Astrocyte (in vitro differentiated cells and primary cell): ENCODE data around the gene KRAS. TPM values are rescaled to one million over a fixed set of nuclear protein-coding genes. Genes with fewer than 3 reads are reported as not detected.

ENCODE experiments used
- DNase-seq: peaks from one replicate; pipeline ENCODE4 v3.0.0-alpha.2; 2010; ENCODE audit warnings: low read depth
- FAIRE-seq: peaks from 2 replicates; lab custom pipeline; 2011; peaks lifted over from hg19 to GRCh38; lab: Jason Lieb, UNC
- H2AFZ ChIP-seq: 2 replicates; pipeline ENCODE4 v1.6.0; 2012; ENCODE audit warnings: low read depth, low read length, inconsistent platforms
- H3K27ac ChIP-seq: 2 replicates; pipeline ENCODE4 v1.5.1; 2011; ENCODE audit warnings: low read depth, low read length, inconsistent platforms
- H3K27me3 ChIP-seq: 2 replicates; pipeline ENCODE4 v1.6.0; 2011; ENCODE audit warnings: low read length, inconsistent platforms; ENCODE audit not compliant: insufficient read depth
- H3K36me3 ChIP-seq: 2 replicates; pipeline ENCODE4 v1.5.1; 2011; ENCODE audit warnings: low read length, inconsistent platforms; ENCODE audit not compliant: insufficient read depth
- H3K4me1 ChIP-seq: 2 replicates; pipeline ENCODE4 v1.5.1; 2011; ENCODE audit warnings: low read length, inconsistent platforms; ENCODE audit not compliant: insufficient read depth
- H3K4me2 ChIP-seq: 2 replicates; pipeline ENCODE4 v1.6.0; 2012; ENCODE audit warnings: low read length, inconsistent platforms
- H3K4me3 ChIP-seq: 2 replicates; pipeline ENCODE4 v1.5.1; 2011; ENCODE audit warnings: low read depth, mild to moderate bottlenecking, low read length, inconsistent platforms; ENCODE audit not compliant: insufficient read depth
- H3K79me2 ChIP-seq: 2 replicates; pipeline ENCODE4 v1.6.0; 2012; ENCODE audit warnings: mild to moderate bottlenecking, low read length, inconsistent platforms; ENCODE audit not compliant: insufficient read depth
- H3K9ac ChIP-seq: 2 replicates; pipeline ENCODE4 v1.6.0; 2012; ENCODE audit warnings: mild to moderate bottlenecking, low read length, inconsistent platforms
- H3K9me3 ChIP-seq: 2 replicates; pipeline ENCODE4 v1.5.1; 2012; ENCODE audit warnings: low read depth, mild to moderate bottlenecking, low read length, inconsistent platforms; ENCODE audit not compliant: insufficient read depth
- H4K20me1 ChIP-seq: 2 replicates; pipeline ENCODE4 v1.6.0; 2012; ENCODE audit warnings: low read length, inconsistent platforms; ENCODE audit not compliant: insufficient read depth
- H3K27ac Mint-ChIP-seq: one replicate; pipeline ENCODE4 v1.8.0; 2021; ENCODE audit warnings: mild to moderate bottlenecking, mixed read lengths; ENCODE audit not compliant: unreplicated experiment
- H3K27me3 Mint-ChIP-seq: one replicate; pipeline ENCODE4 v1.8.0; 2021; ENCODE audit warnings: low read depth, mixed read lengths; ENCODE audit not compliant: unreplicated experiment
- H3K36me3 Mint-ChIP-seq: one replicate; pipeline ENCODE4 v1.8.0; 2021; ENCODE audit warnings: low read depth, mixed read lengths; ENCODE audit not compliant: unreplicated experiment
- H3K4me1 Mint-ChIP-seq: one replicate; pipeline ENCODE4 v1.8.0; 2021; ENCODE audit warnings: low read depth, mixed read lengths; ENCODE audit not compliant: unreplicated experiment
- H3K4me3 Mint-ChIP-seq: one replicate; pipeline ENCODE4 v1.8.0; 2021; ENCODE audit warnings: mild to moderate bottlenecking, moderate library complexity, mixed read lengths; ENCODE audit not compliant: unreplicated experiment
- H3K9me3 Mint-ChIP-seq: one replicate; pipeline ENCODE4 v1.8.0; 2021; ENCODE audit warnings: mild to moderate bottlenecking, mixed read lengths; ENCODE audit not compliant: unreplicated experiment
- EZH2 ChIP-seq: IDR thresholded peaks from 2 replicates; pipeline ENCODE4 v1.6.1; 2012; ENCODE audit warnings: mild to moderate bottlenecking, low read length, inconsistent platforms; ENCODE audit not compliant: insufficient read depth
- total RNA-seq: library from RNA; stranded (reverse); gene quantifications from 2 replicates; pipeline ENCODE4 v1.2.1, GENCODE V29; 2021
- TF ChIP-seq, protein P1 (sequence below): IDR thresholded peaks from 2 replicates; pipeline ENCODE4 v1.5.1; 2011; ENCODE audit warnings: low read depth, mild to moderate bottlenecking, inconsistent platforms, low read length, moderate library complexity; ENCODE audit not compliant: insufficient read depth

KRAS gene
- total RNA-seq, 1 donor from 2014 or later = 40.3 TPM

DNA sequence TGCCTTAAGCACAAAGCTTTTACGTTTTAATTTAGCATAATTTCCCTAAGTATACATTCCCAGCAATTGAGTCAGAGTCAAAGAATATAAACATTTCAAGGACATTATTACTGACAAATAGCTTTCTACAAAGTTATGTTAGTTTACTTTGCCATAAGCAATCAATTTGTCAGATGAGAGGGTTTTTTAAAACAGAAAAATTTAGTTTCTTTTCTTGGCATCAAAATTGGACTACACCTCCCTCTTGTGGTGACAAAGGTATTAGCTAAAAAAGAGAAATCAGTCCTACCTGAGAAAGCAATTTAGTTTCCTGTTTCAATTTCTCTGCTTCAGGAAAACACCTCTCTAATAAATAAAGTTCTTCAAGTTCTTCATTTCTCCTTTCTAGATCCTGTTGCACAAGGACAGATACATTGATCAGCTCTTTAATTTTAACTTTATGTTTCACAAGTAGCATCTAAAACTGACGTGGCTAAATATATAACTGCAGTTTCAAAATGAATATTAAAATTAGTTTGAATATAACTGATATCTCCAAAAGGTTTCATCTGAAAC, 95.6 kb downstream of the KRAS start:
- no peak overlapping the region for H3K9ac ChIP-seq
- H3K27ac ChIP-seq = no peak overlapping the region
- peak; percentile 20 for DNase-seq
- peak; percentile 82 for FAIRE-seq
- H3K4me3 ChIP-seq = no peak overlapping the region
- no peaks in the 10 kb centered on the region for H3K27me3 ChIP-seq
- peaks cover 7% of the 10 kb centered on the region for H3K4me1 Mint-ChIP-seq
- peaks cover 4% of the 10 kb centered on the region for H3K4me1 ChIP-seq
- H3K27me3 Mint-ChIP-seq = no peaks in the 10 kb centered on the region
- H4K20me1 ChIP-seq = no peaks in the 10 kb centered on the region
- H3K36me3 ChIP-seq = no peaks in the 10 kb centered on the region
- no peak overlapping the region for H2AFZ ChIP-seq
- peak overlapping the region; percentile 17 for H3K4me2 ChIP-seq
- no peaks in the 10 kb centered on the region for H3K9me3 Mint-ChIP-seq
- no peak overlapping the region for H3K27ac Mint-ChIP-seq
- no peaks in the 10 kb centered on the region for H3K9me3 ChIP-seq
- TF ChIP-seq EZH2 = no peak
- TF ChIP-seq, protein P1, sequence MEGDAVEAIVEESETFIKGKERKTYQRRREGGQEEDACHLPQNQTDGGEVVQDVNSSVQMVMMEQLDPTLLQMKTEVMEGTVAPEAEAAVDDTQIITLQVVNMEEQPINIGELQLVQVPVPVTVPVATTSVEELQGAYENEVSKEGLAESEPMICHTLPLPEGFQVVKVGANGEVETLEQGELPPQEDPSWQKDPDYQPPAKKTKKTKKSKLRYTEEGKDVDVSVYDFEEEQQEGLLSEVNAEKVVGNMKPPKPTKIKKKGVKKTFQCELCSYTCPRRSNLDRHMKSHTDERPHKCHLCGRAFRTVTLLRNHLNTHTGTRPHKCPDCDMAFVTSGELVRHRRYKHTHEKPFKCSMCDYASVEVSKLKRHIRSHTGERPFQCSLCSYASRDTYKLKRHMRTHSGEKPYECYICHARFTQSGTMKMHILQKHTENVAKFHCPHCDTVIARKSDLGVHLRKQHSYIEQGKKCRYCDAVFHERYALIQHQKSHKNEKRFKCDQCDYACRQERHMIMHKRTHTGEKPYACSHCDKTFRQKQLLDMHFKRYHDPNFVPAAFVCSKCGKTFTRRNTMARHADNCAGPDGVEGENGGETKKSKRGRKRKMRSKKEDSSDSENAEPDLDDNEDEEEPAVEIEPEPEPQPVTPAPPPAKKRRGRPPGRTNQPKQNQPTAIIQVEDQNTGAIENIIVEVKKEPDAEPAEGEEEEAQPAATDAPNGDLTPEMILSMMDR = peak; percentile 72
- H3K36me3 Mint-ChIP-seq = no peaks in the 10 kb centered on the region
- H3K4me3 Mint-ChIP-seq = no peak overlapping the region
- H3K79me2 ChIP-seq = no peaks in the 10 kb centered on the region

Other genes with a start within 250 kb of the KRAS start
- gene DNAI7, start 55.8 kb downstream of the KRAS start, total RNA-seq = 0.23 TPM in 1 of 2 replicates, not detected in the other
- 6.7 and 9.2 TPM in 2 replicates for gene ETFRF1, start 55.7 kb downstream of the KRAS start, total RNA-seq